Activated naive CD8-positive, alpha-beta T cell treated with anti-CD3 and anti-CD28 coated beads, Interleukin-2, amount 10 ng/mL, durations not matched to agents 7 days and 5 days (primary cell): ENCODE results near the gene CCNH. TPM values are rescaled to one million over a fixed set of nuclear protein-coding genes. Genes with fewer than 3 reads are reported as not detected.

ENCODE experiments used
- ATAC-seq: fragments of 150-1000 bp; cut with Tn5 transposase; one replicate; pipeline ENCODE4 v1.10.0; 2021; ENCODE audit warnings: low read depth, moderate library complexity
- POLR2A ChIA-PET: fragments of 350-600 bp; sonication (Branson Sonifier 250); formaldehyde crosslinking; loops from one replicate; lab custom pipeline; 2021; ENCODE audit warnings: antibody characterized with exemption; lab: Charles Lee
- DNase-seq: peaks from one replicate; pipeline ENCODE4 v3.0.0; 2021
- H3K27ac Mint-ChIP-seq: one replicate; pipeline ENCODE4 v1.8.0; 2022; ENCODE audit warnings: mild to moderate bottlenecking, mixed read lengths
- H3K27me3 Mint-ChIP-seq: one replicate; pipeline ENCODE4 v1.8.0; 2022; ENCODE audit warnings: mild to moderate bottlenecking, moderate library complexity, mixed read lengths
- H3K36me3 Mint-ChIP-seq: one replicate; pipeline ENCODE4 v1.8.0; 2021; ENCODE audit warnings: mild to moderate bottlenecking, mixed read lengths
- H3K4me1 Mint-ChIP-seq: one replicate; pipeline ENCODE4 v1.8.0; 2021; ENCODE audit warnings: mixed read lengths
- H3K4me3 Mint-ChIP-seq: one replicate; pipeline ENCODE4 v1.8.0; 2022; ENCODE audit warnings: mild to moderate bottlenecking, moderate library complexity, mixed read lengths
- H3K9me3 Mint-ChIP-seq: one replicate; pipeline ENCODE4 v1.8.0; 2021; ENCODE audit warnings: mixed read lengths
- total RNA-seq, 2 experiments: library from RNA; stranded (reverse); gene quantifications; one replicate each; pipeline ENCODE4 v1.2.3, GENCODE V29; 2021

CCNH gene
- total RNA-seq, 2 experiments from 2014 or later = 63.2 to 71.0 TPM

DNA sequence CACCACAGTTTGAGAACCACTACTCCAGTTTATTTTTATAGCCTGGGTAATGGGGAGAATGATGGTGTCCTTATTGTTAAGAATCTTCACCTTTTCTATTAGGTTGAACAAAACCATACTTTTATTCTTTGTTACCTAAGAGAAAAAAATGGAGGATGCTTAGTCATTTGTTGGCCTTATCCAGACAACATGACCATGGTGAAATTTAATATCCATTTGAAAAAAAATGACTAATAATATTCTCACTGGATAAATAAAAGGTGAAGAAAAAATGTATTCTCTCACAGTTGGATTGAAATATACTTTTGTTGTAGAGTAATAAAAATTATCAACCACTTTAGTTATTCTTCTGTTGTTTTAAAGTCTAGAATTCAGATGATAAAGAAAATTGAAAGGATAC, 5.8 kb upstream of the CCNH start:
- H3K27ac Mint-ChIP-seq = no peak overlapping the region
- peaks cover 2% of the 10 kb centered on the region for H3K4me1 Mint-ChIP-seq
- H3K4me3 Mint-ChIP-seq = no peak overlapping the region
- peaks cover 4% of the 10 kb centered on the region for H3K27me3 Mint-ChIP-seq
- DNase-seq (no peak), ATAC-seq (no peak)
- H3K36me3 Mint-ChIP-seq = no peaks in the 10 kb centered on the region
- POLR2A ChIA-PET = no interaction called here
- no peaks in the 10 kb centered on the region for H3K9me3 Mint-ChIP-seq

- Mint-ChIP-seq H3K36me3 (peaks cover 7% of the 10 kb centered on the region), H3K4me3 (peak overlapping the region; percentile 97), H3K4me1 (peaks cover 23% of the 10 kb centered on the region), H3K9me3 (no peaks in the 10 kb centered on the region), H3K27me3 (peaks cover 4% of the 10 kb centered on the region), H3K27ac (peak overlapping the region; percentile 96)
- DNase-seq (no peak), ATAC-seq (no peak)
- POLR2A ChIA-PET = interaction anchor here (0.6 to 1.0 kb wide), 2 partner anchors 39 to 145 kb away, joined by 3 read pairs; partner anchors contain the start of gene RASA1
Observed at GRCh38 chr5:87413343-87413645, 564 bp upstream of the CCNH start.

GRCh38 chr5:87411973-87412629, 629 bp downstream of the CCNH start:
- DNase-seq (no peak), ATAC-seq (peak; percentile 34)
- Mint-ChIP-seq H3K4me3 (peak overlapping the region; percentile 97), H3K4me1 (peaks cover 25% of the 10 kb centered on the region), H3K27me3 (peaks cover 4% of the 10 kb centered on the region), H3K9me3 (no peaks in the 10 kb centered on the region), H3K36me3 (peaks cover 9% of the 10 kb centered on the region), H3K27ac (peak overlapping the region; percentile 96)
- POLR2A ChIA-PET = interaction anchor here (0.8 to 1.6 kb wide), 3 partner anchors 12 to 144 kb away, joined by 3 read pairs; partner anchors contain the start of gene RASA1

DNA sequence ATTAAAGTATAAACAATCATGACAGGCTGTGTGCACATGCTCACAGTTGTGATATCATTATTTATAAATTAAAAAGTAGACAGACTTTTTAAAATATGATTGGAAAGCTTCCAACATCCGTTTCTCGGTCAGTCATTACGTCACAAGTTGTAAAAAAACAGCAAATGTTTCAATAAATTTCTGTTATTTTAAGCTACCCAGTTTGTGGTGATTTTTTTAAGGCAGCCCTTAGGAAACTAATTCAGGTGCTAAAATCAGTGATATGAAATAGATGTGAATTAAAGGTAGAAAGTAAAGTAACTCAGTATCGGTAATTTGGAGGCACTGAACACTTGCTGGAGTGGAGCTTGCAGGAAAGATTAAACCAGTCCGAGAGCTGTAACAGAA, 1.2 kb downstream of the CCNH start:
- POLR2A ChIA-PET = interaction anchor here (0.8 to 1.6 kb wide), 2 partner anchors 11 to 21 kb away, joined by 3 read pairs; no protein-coding TSS in a partner anchor
- H3K36me3 Mint-ChIP-seq = peaks cover 10% of the 10 kb centered on the region

DNA sequence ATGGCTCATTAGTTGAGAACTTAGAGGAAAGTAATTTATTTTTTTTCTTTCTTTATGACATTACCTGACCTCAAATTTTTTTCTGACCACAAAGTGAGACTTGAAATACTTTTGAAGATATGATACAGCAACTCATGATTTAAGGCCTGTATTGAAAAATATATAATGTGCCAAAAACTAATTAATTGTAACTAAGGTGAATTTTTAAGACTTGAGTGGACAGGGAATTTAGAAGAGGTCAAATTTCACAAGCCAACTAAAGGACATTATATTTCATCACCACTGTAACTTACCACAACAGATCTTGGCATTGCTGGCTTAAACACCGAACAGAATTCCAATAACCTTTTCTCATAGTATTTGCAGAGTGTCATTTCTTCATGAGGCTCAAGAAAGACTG, 1.8 kb downstream of the CCNH start:
- peaks cover 32% of the 10 kb centered on the region for H3K4me1 Mint-ChIP-seq
- peaks cover 14% of the 10 kb centered on the region for H3K36me3 Mint-ChIP-seq
- DNase-seq (no peak), ATAC-seq (no peak)
- POLR2A ChIA-PET = interaction anchor here (0.8 to 1.6 kb wide), 2 partner anchors 11 to 21 kb away, joined by 3 read pairs; no protein-coding TSS in a partner anchor
- peak overlapping the region; percentile 76 for H3K27ac Mint-ChIP-seq
- peaks cover 4% of the 10 kb centered on the region for H3K27me3 Mint-ChIP-seq
- no peaks in the 10 kb centered on the region for H3K9me3 Mint-ChIP-seq
- peak overlapping the region; percentile 81 for H3K4me3 Mint-ChIP-seq

More for the DNA sequence above, 1.2 kb downstream of the CCNH start:
- Mint-ChIP-seq H3K27me3 (peaks cover 4% of the 10 kb centered on the region), H3K4me3 (peak overlapping the region; percentile 97), H3K9me3 (no peaks in the 10 kb centered on the region), H3K27ac (peak overlapping the region; percentile 96), H3K4me1 (peaks cover 28% of the 10 kb centered on the region)
- ATAC-seq (no peak), DNase-seq (no peak)

DNA sequence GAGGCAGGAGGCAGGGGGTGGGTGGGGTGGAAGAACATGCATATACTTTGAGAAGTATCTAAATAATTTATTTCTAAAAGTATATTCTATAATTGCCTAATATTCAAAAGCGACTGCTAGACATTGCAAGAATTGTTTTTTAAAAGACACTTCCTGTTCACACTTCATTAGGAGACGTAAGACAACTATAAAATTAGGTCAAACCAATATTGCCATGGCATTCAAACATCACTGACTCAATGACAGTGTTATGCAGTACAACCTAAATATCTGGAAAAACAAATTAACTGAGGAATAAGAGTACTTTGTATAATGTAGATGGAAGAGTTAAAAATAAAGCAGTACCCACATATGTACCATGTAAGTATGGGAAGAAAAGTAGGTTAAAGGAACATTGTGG, 4.5 kb downstream of the CCNH start:
- Mint-ChIP-seq H3K4me1 (peaks cover 33% of the 10 kb centered on the region), H3K36me3 (peaks cover 18% of the 10 kb centered on the region), H3K27me3 (no peaks in the 10 kb centered on the region), H3K27ac (no peak overlapping the region), H3K4me3 (no peak overlapping the region), H3K9me3 (no peaks in the 10 kb centered on the region)
- DNase-seq (no peak), ATAC-seq (no peak)
- POLR2A ChIA-PET = no interaction called here

DNA sequence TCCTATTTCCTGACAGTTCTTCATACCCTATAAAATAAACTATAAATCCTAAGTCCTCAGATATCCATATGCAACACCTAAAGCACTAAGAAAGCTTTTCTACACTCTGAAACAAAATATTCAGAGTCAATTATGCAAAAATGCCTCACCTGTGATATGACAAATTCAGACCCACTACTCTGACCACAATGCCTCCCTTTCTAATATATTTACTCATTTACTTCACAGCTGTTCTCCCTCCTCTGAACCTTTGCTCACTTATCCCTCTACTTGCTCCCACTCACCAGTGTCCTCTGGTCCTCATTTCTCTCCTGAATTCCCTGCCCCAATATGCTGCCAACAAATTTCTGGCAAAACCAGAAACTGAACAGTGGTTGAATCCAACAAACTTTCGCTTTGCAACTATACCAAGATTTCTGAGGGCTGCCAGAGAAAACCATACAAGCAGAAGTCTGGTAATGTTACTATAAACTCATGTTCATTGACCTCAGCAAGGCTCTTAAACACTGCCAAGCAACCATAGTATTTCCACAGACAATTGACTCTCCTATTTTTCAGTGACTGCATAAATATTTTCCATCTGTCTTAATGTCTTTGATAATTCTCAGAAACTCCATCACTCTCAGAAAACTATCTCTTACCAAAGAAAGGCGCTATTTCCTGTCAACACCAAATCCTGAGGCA, 7.1 kb downstream of the CCNH start:
- DNase-seq = no peak
- Mint-ChIP-seq H3K4me1 (peaks cover 23% of the 10 kb centered on the region), H3K4me3 (no peak overlapping the region), H3K27ac (peak overlapping the region; percentile 42), H3K27me3 (no peaks in the 10 kb centered on the region), H3K9me3 (no peaks in the 10 kb centered on the region), H3K36me3 (peaks cover 25% of the 10 kb centered on the region)
- no peak for ATAC-seq
- POLR2A ChIA-PET = no interaction called here

GRCh38 chr5:87404359-87404758, 8.4 kb downstream of the CCNH start:
- Mint-ChIP-seq H3K4me1 (peaks cover 27% of the 10 kb centered on the region), H3K27me3 (no peaks in the 10 kb centered on the region), H3K36me3 (peaks cover 24% of the 10 kb centered on the region), H3K4me3 (no peak overlapping the region), H3K9me3 (no peaks in the 10 kb centered on the region), H3K27ac (no peak overlapping the region)
- DNase-seq (no peak), ATAC-seq (no peak)
- POLR2A ChIA-PET = no interaction called here

GRCh38 chr5:87403899-87404298, 8.8 kb downstream of the CCNH start:
- H3K27me3 Mint-ChIP-seq = no peaks in the 10 kb centered on the region
- DNase-seq = no peak
- ATAC-seq = no peak
- no peaks in the 10 kb centered on the region for H3K9me3 Mint-ChIP-seq
- no peak overlapping the region for H3K4me3 Mint-ChIP-seq
- H3K36me3 Mint-ChIP-seq = peaks cover 25% of the 10 kb centered on the region
- peaks cover 26% of the 10 kb centered on the region for H3K4me1 Mint-ChIP-seq
- POLR2A ChIA-PET = no interaction called here
- no peak overlapping the region for H3K27ac Mint-ChIP-seq

DNA sequence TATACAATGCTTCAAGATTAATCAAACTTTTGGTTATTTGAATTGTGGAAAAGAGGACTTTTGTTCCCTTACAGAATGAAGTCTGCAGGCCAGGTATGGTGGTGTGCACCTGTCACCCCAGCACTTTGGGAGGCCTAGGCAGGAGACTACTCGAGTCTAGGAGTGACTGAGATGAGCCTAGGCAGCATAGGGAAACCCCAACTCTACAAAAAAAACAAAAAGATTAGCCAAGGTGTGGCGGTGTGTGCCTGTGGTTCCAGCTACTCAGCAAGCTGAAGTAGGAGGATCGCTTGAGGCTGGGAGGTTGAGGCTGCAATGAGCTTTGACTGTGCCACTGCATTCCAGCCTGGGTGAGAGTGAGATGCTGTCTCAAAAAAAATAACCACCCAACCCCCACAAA, 9.3 kb downstream of the CCNH start:
- no peak for DNase-seq
- Mint-ChIP-seq H3K4me3 (no peak overlapping the region), H3K27me3 (no peaks in the 10 kb centered on the region), H3K36me3 (peaks cover 23% of the 10 kb centered on the region), H3K4me1 (peaks cover 22% of the 10 kb centered on the region), H3K27ac (no peak overlapping the region), H3K9me3 (no peaks in the 10 kb centered on the region)
- POLR2A ChIA-PET = no interaction called here
- ATAC-seq = no peak

DNA sequence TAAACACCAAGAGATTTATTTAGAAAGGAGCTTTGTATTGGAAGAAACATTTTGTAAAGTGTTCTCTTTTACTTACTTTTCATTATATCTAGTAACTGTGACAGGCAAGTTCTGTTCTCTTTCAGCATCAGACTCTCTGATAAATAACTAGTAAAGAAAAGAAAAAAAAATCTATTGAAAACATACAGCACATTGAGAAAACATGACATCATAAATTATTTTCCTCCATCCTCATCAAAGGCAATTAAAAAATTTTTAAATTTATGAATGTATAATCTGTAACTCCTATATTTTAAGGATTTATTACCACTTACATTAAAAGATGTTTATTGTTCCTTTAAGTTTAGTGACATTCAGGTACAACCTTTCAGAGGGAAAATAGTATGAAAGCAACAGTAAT, 11.1 kb downstream of the CCNH start:
- Mint-ChIP-seq H3K36me3 (peaks cover 25% of the 10 kb centered on the region), H3K9me3 (no peaks in the 10 kb centered on the region), H3K27ac (no peak overlapping the region), H3K4me1 (peaks cover 21% of the 10 kb centered on the region), H3K4me3 (no peak overlapping the region), H3K27me3 (no peaks in the 10 kb centered on the region)
- POLR2A ChIA-PET = no interaction called here
- DNase-seq (no peak), ATAC-seq (no peak)

DNA sequence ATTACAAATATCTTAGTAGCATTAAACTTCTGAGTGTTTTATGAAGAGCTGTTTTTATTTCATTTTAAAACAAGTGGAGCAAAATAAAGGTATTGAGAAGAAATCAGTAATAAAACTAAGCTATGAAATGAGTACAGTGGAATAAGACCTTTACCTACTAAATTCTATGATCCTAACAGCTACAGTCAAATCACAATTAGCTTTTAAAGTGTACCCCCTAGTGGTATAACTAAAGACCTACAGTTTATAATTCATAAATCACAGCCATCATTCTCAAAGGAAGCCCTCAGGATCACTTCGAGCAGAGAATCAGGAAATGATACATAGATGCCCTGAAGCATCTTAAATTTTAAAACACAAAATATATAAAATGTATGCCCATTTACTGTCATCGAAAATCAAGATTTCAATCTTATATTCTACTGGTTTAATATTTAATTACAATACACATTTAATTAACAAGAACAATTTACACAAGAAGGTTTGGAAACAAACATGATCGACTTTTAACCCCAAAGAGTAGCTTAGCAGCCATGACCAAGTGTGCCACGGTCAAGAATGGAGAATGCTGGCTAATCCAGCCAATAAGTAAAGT, 12.3 kb downstream of the CCNH start:
- peak; percentile 54 for ATAC-seq
- peaks cover 19% of the 10 kb centered on the region for H3K36me3 Mint-ChIP-seq

DNA sequence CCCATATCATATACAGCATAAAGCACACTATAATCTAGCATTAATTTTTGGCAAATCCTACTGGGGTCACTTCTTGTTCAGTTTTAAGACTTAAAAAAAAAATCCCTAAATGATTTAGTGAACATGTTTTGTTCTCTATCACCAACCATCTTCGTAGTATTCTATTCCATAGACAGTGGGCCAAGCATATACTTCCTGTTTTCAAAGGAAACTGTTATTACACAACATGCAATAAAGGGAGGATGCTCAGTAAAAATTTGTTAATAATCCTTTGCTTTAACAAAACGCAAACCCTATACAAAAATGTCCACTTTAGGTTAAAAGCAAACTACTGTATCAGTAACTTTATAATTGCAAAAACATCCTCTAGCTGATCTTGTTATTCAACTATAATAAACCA, 13.0 kb downstream of the CCNH start:
- no peak overlapping the region for H3K4me3 Mint-ChIP-seq
- H3K9me3 Mint-ChIP-seq = no peaks in the 10 kb centered on the region
- POLR2A ChIA-PET = interaction anchor here (0.9 kb wide), 1 partner anchor 781 kb away, joined by 3 read pairs; no protein-coding TSS in a partner anchor
- peaks cover 25% of the 10 kb centered on the region for H3K36me3 Mint-ChIP-seq
- DNase-seq (no peak), ATAC-seq (no peak)
- H3K4me1 Mint-ChIP-seq = peaks cover 14% of the 10 kb centered on the region
- no peaks in the 10 kb centered on the region for H3K27me3 Mint-ChIP-seq
- no peak overlapping the region for H3K27ac Mint-ChIP-seq

More for the DNA sequence above, 12.3 kb downstream of the CCNH start:
- peaks cover 14% of the 10 kb centered on the region for H3K4me1 Mint-ChIP-seq
- DNase-seq = no peak
- POLR2A ChIA-PET = interaction anchor here (0.6 to 0.9 kb wide), 2 partner anchors 11 to 782 kb away, joined by 3 read pairs; no protein-coding TSS in a partner anchor
- no peak overlapping the region for H3K27ac Mint-ChIP-seq
- H3K9me3 Mint-ChIP-seq = no peaks in the 10 kb centered on the region
- no peak overlapping the region for H3K4me3 Mint-ChIP-seq
- no peaks in the 10 kb centered on the region for H3K27me3 Mint-ChIP-seq
